HepG2 (cell line): Measurements from ENCODE around the gene OLFM2. TPM values are rescaled to one million over a fixed set of nuclear protein-coding genes. Genes with fewer than 3 reads are reported as not detected.

Experiments
- SAP130 ChIP-seq: IDR thresholded peaks from 2 replicates; pipeline ENCODE4 v1.6.1; 2016; ENCODE audit warnings: low read depth
- SATB2 ChIP-seq: sonication (generic); formaldehyde crosslinking; IDR thresholded peaks from 2 replicates; pipeline ENCODE4 v1.5.0; 2020; ENCODE audit warnings: missing genetic modification reagents
- SMAD3 ChIP-seq: sonication (generic); formaldehyde crosslinking; IDR thresholded peaks from 2 replicates; pipeline ENCODE4 v1.4.0; 2020; ENCODE audit warnings: missing genetic modification reagents
- SP1 ChIP-seq, 2 experiments: fragments of 450-650 bp in 1 of 2; sonication (generic) in 1 of 2; formaldehyde crosslinking in 1 of 2; IDR thresholded peaks; 2 replicates each; pipeline versions ENCODE4 v1.4.0 to v1.6.1; 2016 to 2020; ENCODE audit warnings: missing genetic modification reagents in 1 of 2
- TEAD3 ChIP-seq: optimal IDR thresholded peaks from 2 replicates; pipeline ENCODE3; 2016; ENCODE audit warnings: borderline replicate concordance
- ZEB1 ChIP-seq: IDR thresholded peaks from 2 replicates; pipeline ENCODE4 v1.6.1; 2012; ENCODE audit warnings: mild to moderate bottlenecking, low read depth, inconsistent platforms; ENCODE audit not compliant: insufficient replicate concordance
- ZNF83 ChIP-seq: sonication (generic); formaldehyde crosslinking; IDR thresholded peaks from 2 replicates; pipeline ENCODE4 v1.4.0; 2020; ENCODE audit warnings: missing genetic modification reagents, mild to moderate bottlenecking, borderline replicate concordance
- polyA plus RNA-seq, 8 experiments: library from polyadenylated mRNA; depleted of rRNA in 3 of 8; stranded (reverse) in 7 of 8; unstranded in 1 of 8; fragments of >200 nt; fragmentation: Illumina TruSeq in 4 of 8; extraction: Trizol in 4 of 8; gene quantifications; 2 replicates each; pipeline versions ENCODE4 v1.2.1 to v1.2.3, GENCODE V29; 2011 to 2016; ENCODE audit warnings: low read depth in 4 of 8, missing spikeins in 1 of 8, mixed read lengths in 1 of 8; ENCODE audit not compliant: insufficient read depth in 1 of 8
- total RNA-seq, 5 experiments: library from RNA; depleted of rRNA; stranded (reverse); fragments of >200 nt; fragmentation: Illumina TruSeq; extraction: Trizol; gene quantifications; 2 replicates each; pipeline ENCODE4 v1.2.3, GENCODE V29; 2016; ENCODE audit warnings: low read depth in 1 of 5
- TF ChIP-seq, protein P1 (sequence below): sonication (generic); formaldehyde crosslinking; IDR thresholded peaks from 2 replicates; pipeline ENCODE4 v1.9.0; 2021; ENCODE audit warnings: missing genetic modification reagents, borderline replicate concordance
- TF ChIP-seq, protein P2 (sequence below): IDR thresholded peaks from 2 replicates; pipeline ENCODE4 v1.6.1; 2012; ENCODE audit warnings: low read length, improper control_type of control experiment
- TF ChIP-seq, protein P3 (sequence below): sonication (generic); formaldehyde crosslinking; IDR thresholded peaks from 2 replicates; pipeline ENCODE4 v1.4.0; 2020; ENCODE audit warnings: missing genetic modification reagents, mild to moderate bottlenecking, borderline replicate concordance
- TF ChIP-seq, protein P4 (sequence below): sonication (generic); formaldehyde crosslinking; IDR thresholded peaks from 2 replicates; pipeline ENCODE4 v1.4.0; 2020; ENCODE audit warnings: low read depth, missing genetic modification reagents

Gene OLFM2
- total and polyA plus RNA-seq, 2 of the 13 experiments (the other 11 are each of a cell fraction or from before 2014, with no cell fraction given) = 0.20 to 0.51 TPM

DNA sequence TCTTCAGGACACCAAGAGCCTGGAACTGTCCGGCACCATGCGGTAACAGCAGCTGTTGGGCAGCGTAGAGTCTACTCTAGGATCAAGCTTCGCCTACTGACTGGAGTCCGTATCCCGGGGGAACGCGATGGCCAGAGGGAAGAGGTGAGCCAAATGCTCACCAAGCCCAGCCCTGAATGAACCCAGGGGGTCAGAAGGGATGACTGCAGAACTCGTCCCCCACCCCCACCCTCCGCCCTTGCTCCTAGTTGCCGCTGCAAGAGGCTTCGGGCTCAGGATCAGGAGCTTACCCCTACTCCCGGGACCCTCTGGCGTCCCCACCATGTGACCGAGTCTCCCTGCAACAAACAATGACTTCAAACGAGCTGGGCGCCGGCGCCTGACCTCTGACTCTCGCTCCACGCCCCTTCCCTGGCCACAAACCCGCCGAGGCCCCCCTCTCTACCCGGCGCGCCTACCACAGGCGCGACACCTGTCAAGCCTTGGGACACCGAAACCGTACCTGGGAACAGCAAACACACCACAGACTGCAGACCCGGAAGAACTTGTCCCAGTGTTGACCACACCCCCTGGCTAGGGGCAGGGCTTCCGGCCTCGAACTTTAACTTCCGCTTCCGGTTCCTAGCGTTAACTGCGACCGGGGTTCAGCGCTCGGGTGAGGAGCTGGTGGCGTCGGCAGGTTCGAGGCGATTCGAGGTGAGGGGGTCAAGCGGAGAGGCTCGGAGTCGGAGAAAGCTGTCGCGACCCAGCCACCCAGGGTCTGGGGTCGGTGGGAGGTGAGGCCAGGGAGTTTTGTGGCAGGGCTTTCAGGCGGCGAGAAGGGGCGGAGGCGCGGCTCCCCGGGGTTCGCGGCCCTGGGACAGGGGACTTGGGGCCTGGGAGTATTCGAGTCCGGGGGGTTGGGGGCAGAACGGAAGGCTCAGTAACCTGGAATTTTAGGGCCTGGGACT is 108.8 kb downstream of the OLFM2 start, which contains the start of gene UBL5 (continued):
- TF ChIP-seq, protein P1, sequence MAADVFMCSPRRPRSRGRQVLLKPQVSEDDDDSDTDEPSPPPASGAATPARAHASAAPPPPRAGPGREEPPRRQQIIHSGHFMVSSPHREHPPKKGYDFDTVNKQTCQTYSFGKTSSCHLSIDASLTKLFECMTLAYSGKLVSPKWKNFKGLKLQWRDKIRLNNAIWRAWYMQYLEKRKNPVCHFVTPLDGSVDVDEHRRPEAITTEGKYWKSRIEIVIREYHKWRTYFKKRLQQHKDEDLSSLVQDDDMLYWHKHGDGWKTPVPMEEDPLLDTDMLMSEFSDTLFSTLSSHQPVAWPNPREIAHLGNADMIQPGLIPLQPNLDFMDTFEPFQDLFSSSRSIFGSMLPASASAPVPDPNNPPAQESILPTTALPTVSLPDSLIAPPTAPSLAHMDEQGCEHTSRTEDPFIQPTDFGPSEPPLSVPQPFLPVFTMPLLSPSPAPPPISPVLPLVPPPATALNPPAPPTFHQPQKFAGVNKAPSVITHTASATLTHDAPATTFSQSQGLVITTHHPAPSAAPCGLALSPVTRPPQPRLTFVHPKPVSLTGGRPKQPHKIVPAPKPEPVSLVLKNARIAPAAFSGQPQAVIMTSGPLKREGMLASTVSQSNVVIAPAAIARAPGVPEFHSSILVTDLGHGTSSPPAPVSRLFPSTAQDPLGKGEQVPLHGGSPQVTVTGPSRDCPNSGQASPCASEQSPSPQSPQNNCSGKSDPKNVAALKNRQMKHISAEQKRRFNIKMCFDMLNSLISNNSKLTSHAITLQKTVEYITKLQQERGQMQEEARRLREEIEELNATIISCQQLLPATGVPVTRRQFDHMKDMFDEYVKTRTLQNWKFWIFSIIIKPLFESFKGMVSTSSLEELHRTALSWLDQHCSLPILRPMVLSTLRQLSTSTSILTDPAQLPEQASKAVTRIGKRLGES (CRISPR knock-in tag) = no peak
- TF ChIP-seq, protein P2, sequence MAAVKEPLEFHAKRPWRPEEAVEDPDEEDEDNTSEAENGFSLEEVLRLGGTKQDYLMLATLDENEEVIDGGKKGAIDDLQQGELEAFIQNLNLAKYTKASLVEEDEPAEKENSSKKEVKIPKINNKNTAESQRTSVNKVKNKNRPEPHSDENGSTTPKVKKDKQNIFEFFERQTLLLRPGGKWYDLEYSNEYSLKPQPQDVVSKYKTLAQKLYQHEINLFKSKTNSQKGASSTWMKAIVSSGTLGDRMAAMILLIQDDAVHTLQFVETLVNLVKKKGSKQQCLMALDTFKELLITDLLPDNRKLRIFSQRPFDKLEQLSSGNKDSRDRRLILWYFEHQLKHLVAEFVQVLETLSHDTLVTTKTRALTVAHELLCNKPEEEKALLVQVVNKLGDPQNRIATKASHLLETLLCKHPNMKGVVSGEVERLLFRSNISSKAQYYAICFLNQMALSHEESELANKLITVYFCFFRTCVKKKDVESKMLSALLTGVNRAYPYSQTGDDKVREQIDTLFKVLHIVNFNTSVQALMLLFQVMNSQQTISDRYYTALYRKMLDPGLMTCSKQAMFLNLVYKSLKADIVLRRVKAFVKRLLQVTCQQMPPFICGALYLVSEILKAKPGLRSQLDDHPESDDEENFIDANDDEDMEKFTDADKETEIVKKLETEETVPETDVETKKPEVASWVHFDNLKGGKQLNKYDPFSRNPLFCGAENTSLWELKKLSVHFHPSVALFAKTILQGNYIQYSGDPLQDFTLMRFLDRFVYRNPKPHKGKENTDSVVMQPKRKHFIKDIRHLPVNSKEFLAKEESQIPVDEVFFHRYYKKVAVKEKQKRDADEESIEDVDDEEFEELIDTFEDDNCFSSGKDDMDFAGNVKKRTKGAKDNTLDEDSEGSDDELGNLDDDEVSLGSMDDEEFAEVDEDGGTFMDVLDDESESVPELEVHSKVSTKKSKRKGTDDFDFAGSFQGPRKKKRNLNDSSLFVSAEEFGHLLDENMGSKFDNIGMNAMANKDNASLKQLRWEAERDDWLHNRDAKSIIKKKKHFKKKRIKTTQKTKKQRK = no peak
- TF ChIP-seq TEAD3 (CRISPR knock-in tag) (peak; percentile 45), SP1 (IDR thresholded peaks at IDR 0.05) (no peak), SP1 (CRISPR knock-in tag; IDR thresholded peaks at IDR 0.05) (peak; percentile 86), SMAD3 (peak; percentile 70; the same call in 1 of the 2 replicates), ZEB1 (peak; percentile 90), SAP130 (CRISPR knock-in tag) (peak; percentile 99), ZNF83 (no peak), SATB2 (no peak)
- TF ChIP-seq, protein P3, sequence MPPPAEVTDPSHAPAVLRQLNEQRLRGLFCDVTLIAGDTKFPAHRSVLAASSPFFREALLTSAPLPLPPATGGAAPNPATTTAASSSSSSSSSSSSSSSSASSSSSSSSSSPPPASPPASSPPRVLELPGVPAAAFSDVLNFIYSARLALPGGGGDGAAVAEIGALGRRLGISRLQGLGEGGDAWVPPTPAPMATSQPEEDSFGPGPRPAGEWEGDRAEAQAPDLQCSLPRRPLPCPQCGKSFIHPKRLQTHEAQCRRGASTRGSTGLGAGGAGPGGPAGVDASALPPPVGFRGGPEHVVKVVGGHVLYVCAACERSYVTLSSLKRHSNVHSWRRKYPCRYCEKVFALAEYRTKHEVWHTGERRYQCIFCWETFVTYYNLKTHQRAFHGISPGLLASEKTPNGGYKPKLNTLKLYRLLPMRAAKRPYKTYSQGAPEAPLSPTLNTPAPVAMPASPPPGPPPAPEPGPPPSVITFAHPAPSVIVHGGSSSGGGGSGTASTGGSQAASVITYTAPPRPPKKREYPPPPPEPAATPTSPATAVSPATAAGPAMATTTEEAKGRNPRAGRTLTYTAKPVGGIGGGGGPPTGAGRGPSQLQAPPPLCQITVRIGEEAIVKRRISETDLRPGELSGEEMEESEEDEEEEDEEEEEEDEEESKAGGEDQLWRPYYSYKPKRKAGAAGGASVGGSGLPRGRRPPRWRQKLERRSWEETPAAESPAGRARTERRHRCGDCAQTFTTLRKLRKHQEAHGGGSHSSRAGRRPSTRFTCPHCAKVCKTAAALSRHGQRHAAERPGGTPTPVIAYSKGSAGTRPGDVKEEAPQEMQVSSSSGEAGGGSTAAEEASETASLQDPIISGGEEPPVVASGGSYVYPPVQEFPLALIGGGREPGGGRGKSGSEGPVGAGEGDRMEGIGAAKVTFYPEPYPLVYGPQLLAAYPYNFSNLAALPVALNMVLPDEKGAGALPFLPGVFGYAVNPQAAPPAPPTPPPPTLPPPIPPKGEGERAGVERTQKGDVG = no peak
- TF ChIP-seq, protein P4, sequence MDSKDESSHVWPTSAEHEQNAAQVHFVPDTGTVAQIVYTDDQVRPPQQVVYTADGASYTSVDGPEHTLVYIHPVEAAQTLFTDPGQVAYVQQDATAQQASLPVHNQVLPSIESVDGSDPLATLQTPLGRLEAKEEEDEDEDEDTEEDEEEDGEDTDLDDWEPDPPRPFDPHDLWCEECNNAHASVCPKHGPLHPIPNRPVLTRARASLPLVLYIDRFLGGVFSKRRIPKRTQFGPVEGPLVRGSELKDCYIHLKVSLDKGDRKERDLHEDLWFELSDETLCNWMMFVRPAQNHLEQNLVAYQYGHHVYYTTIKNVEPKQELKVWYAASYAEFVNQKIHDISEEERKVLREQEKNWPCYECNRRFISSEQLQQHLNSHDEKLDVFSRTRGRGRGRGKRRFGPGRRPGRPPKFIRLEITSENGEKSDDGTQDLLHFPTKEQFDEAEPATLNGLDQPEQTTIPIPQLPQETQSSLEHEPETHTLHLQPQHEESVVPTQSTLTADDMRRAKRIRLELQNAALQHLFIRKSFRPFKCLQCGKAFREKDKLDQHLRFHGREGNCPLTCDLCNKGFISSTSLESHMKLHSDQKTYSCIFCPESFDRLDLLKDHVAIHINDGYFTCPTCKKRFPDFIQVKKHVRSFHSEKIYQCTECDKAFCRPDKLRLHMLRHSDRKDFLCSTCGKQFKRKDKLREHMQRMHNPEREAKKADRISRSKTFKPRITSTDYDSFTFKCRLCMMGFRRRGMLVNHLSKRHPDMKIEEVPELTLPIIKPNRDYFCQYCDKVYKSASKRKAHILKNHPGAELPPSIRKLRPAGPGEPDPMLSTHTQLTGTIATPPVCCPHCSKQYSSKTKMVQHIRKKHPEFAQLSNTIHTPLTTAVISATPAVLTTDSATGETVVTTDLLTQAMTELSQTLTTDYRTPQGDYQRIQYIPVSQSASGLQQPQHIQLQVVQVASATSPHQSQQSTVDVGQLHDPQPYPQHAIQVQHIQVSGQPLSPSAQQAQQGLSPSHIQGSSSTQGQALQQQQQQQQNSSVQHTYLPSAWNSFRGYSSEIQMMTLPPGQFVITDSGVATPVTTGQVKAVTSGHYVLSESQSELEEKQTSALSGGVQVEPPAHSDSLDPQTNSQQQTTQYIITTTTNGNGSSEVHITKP = 0 out of 2 replicates have a peak, but pooled peaks have one; percentile 61
